NCI-H146 (cell line): ENCODE data around the gene LCOR.

ENCODE experiments used
- DNase-seq: peaks from one replicate; lab custom pipeline; 2025; lab: John Stamatoyannopoulos, UW

Gene LCOR

GRCh38 chr10:96987141-96987841, 155.2 kb downstream of the LCOR start:
- DNase-seq: no peak

- DNase-seq: no peak
These were observed 155.7 kb downstream of the LCOR start for GRCh38 chr10:96987842-96988175.

- no peak for DNase-seq
These were observed 156.3 kb downstream of the LCOR start for GRCh38 chr10:96988426-96988825.

GRCh38 chr10:96991313-96991841, 159.3 kb downstream of the LCOR start:
- DNase-seq: no peak

GRCh38 chr10:96992721-96993120, 160.6 kb downstream of the LCOR start:
- no peak for DNase-seq

DNA sequence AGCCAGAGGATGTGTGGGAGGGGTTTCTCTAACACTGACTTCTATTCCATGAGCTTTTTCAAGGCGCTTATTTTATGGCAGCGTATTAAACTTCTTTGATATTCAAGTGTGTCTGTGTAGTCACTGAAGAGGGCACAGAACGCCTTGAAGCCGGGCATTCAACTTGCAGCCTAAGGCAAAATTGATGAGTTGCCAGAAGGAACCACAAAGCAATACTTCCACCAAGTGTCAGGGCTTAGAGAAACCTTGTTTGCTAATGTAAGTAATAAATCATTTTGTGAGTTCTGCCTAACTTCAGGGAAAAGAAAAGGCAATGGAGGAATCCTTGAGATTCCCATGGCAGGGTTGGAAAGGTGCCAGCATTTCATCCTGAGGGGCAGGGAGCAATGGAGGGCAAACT, 163.8 kb downstream of the LCOR start:
- DNase-seq: no peak

- no peak for DNase-seq
These were observed 164.3 kb downstream of the LCOR start for GRCh38 chr10:96996275-96996965.

- DNase-seq: no peak
These were observed 166.3 kb downstream of the LCOR start for GRCh38 chr10:96998329-96998888.

- DNase-seq: no peak
These were observed 167.2 kb downstream of the LCOR start for GRCh38 chr10:96999337-96999736.

DNA sequence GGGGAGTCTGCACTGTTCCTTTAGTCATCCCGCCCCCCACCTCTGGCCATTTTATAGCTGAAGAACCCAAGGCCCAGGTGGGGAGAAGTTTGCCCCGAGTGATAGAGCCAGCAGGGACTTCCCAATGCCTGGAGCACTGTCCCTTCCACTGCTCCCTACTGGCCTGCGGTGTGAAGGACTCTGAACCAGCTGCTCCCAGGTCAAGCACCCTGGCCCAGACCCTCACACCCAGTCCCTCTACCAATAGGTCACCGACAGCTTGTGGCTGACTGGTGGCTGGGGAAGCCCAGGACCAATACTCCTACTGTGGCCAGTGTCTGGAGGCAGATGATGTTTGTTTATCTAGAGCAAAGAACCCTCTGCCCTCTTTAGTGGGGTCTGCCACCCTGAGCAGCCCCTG, 167.9 kb downstream of the LCOR start:
- no peak for DNase-seq

GRCh38 chr10:97000487-97001182, 168.5 kb downstream of the LCOR start:
- no peak for DNase-seq

- DNase-seq: no peak
These were observed 169.3 kb downstream of the LCOR start for GRCh38 chr10:97001183-97001991.

- no peak for DNase-seq
These were observed 170.6 kb downstream of the LCOR start for GRCh38 chr10:97002670-97003069.

DNA sequence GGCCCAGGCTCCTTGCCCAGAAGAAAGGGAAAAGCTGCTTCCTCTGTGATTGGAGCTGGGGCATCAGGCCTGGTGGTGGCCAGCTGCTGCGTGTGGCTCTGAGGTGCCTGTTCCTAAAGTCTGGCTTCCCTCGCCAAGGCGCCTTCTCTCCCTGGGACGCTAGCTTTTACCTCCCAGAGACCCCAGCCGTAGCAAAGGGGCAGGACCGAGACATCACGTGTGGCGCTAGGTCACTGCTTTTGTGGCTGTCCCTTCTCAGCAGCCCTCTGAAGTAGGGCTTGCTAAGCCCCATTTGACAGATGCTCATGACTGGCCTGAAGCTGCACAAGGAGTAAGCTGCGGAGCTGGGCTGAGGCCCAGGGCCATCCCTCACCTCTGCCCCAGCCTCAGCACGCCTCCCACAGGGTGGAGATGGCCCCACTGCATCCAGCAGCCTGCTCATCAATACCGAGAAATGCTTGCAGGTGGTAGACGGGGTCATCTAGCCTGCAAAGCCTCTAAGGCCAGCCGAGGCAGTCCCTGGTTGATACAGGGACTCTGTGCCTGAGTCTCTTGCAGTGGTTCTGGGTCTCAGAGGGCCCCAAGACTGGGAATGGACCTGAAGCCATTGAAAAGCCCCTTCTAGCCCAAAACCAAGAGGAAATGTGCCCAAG, 171.2 kb downstream of the LCOR start:
- no peak for DNase-seq

DNA sequence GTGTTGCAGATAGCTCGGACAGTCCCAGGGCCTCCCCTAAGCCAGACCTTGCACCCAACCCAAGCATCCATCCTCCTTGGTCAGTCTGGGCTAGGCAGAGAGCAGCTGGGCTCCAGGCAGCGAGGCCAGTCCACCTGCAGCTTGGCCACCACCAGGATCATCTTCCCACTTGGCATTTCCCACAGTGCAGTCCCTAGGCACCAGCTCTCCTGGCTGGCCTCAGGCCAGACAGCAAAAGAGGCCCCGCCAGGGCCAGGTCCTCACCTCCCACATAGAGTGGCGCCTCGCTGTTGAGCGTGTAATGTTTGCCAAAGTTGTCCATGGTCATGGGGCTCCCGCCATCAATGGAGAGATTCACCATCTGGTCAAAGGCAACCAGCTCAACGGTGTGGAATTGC, 171.7 kb downstream of the LCOR start:
- no peak for DNase-seq

DNA sequence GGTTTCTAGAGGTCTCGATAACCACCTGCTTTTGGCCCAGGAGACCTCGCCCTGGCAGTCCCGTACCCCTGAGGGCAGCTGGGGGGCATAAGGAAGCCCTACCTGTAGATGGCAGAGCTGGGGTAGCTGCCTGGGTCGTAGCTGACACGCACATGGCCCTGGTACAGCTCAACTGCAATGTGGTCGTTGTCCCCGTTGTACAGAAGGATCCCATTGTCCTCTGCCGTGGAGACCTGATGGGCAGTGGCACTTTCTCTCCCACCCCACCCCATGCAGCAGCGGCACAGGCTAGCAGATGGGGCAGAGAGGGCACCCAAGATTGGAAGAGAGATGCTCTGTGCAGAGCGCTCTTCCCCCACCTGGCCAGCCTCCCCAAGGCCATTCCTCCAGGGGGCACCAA, 172.5 kb downstream of the LCOR start:
- DNase-seq: no peak

DNA sequence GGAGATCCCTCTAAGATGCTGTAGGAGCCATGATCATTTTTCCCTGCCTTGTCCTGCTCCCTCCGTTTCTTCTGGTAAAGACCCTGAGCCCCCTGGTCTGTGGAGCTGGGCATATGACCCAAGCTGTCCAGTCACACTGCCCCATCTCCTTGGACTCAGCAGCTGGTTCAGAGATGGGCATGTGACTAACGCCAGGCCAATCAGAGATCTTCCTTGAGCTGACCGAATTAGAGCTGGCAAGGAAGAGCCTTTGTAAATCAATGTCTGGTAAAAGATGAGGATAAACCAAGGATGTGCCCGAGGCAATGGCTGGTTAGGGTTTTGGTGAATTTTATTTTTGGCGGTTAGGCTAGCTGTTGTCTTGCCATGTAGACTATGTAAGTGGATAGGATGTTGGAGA, 173.3 kb downstream of the LCOR start:
- DNase-seq: no peak

DNA sequence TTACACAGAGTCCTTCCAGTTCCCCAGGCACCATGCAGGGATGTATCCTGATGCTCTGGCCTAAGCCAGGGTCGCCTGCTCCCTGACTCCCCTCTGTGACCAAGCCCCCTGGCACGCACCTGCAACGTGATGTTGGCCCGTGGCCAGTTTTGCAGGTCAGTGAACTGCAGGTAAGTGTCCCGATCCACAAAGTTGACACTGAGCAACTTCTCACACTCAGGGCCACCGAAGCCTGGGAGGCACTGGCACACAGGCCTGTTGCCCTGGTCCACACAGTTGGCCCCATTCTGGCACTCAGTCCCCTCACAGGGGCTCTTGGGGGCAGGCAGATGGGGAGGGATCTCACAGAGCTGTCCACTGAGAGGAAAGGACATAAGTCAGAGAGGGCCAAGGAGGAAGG, 174.3 kb downstream of the LCOR start:
- no peak for DNase-seq

DNA sequence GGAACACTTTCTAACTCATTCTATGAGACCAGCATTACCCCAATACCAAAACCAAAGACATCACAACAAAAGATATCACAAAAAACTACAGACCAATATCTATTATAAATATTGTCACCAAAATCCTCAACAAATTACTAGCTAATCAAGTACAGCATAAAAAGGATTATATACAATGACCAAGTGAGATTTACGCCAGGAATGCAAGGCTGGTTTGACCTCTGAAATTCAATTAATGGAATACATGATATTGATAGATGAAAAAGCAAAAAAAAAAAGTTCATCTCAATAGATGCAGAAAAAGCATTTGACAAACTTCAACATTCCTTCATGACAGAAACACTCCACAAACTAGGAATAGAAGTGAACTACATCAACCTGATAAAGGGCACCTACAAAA, 175.3 kb downstream of the LCOR start:
- DNase-seq: no peak

- no peak for DNase-seq
These were observed 178.7 kb downstream of the LCOR start for GRCh38 chr10:97010695-97011206.

DNA sequence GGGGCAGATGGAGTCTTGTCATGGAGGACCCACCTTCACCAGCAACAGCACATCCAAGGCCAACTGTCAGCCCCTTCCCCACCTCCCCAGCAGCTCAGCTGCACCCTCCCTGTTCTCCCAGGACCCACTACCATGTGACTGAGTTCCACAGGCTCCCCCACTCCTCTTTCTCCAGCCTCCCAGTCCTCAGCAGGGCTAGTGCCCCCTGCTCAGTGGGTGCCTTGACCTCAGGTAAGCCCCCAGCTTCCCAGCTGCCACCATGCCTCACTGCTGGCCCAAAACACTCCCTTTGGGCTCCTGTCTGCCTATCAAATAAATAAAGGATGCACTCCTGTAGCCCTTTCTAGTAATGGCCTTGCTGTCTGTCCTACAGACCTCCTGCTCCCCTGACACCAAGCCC, 179.3 kb downstream of the LCOR start:
- DNase-seq: no peak
